B cell (primary cell): ENCODE measurements around the gene PNISR. TPM values are rescaled to one million over a fixed set of nuclear protein-coding genes. Genes with fewer than 3 reads are reported as not detected.
A peak's percentile ranks its signal among the peaks of the same experiment; 100 is the strongest.
"Not testable (repeated sequence)": the region's sequence is repeated elsewhere in the genome, so short reads cannot be mapped to it uniquely, and the experiment has no call there.

Experiments
- ATAC-seq: fragments of 200-7000 bp; cut with Tn5 transposase; one replicate; pipeline ENCODE4 v1.10.0; 2021; ENCODE audit warnings: low read depth, mild to moderate bottlenecking, moderate number of reproducible peaks, moderate library complexity
- CTCF ChIA-PET: fragments of 350-600 bp; sonication (Branson Sonifier 250); formaldehyde crosslinking; loops from one replicate; lab custom pipeline; 2021; ENCODE audit warnings: antibody characterized with exemption, inconsistent platforms; lab: Charles Lee
- POLR2A ChIA-PET: fragments of 350-600 bp; sonication (Branson Sonifier 250); formaldehyde crosslinking; loops from one replicate; lab custom pipeline; 2021; ENCODE audit warnings: antibody characterized with exemption; lab: Charles Lee
- DNase-seq: peaks from one replicate; pipeline ENCODE4 v3.0.0; 2013
- H2AFZ ChIP-seq: 2 replicates; pipeline ENCODE4 v1.6.1; 2012; ENCODE audit warnings: mild to moderate bottlenecking, low read depth, low read length; ENCODE audit not compliant: insufficient read depth, poor library complexity, severe bottlenecking
- H3K27ac ChIP-seq, 2 donors: 1 replicate in 1 of 2; 2 replicates in 1 of 2; pipeline ENCODE4 v1.5.1; 2012 to 2013; ENCODE audit warnings: low read length in 2 of 2, mild to moderate bottlenecking in 2 of 2, moderate library complexity in 1 of 2
- H3K27me3 ChIP-seq, 4 experiments: fragments of 200-600 bp in 1 of 4; sonication (generic) in 1 of 4; replicated peaks in 1 of 4; 1 replicate in 2 of 4; 2 replicates in 2 of 4; pipeline versions ENCODE4 v1.6.1 to v1.7.0; 2013 to 2016; ENCODE audit warnings: low read length in 3 of 4, mild to moderate bottlenecking in 2 of 4, mixed read lengths in 1 of 4, moderate library complexity in 1 of 4; ENCODE audit not compliant: insufficient read depth in 4 of 4, control insufficient read depth in 3 of 4; ENCODE audit errors: control extremely low read depth in 1 of 4
- H3K36me3 ChIP-seq, 2 experiments: replicated peaks in 1 of 2; 1 replicate in 1 of 2; 2 replicates in 1 of 2; pipeline versions ENCODE4 v1.6.1 to v1.7.1; 2013; ENCODE audit warnings: low read length in 1 of 2; ENCODE audit not compliant: insufficient read depth in 2 of 2, control insufficient read depth in 1 of 2; ENCODE audit errors: control extremely low read depth in 1 of 2, extremely low read depth in 1 of 2
- H3K4me1 ChIP-seq, 2 donors: fragments of 200-600 bp in 1 of 2; sonication (generic) in 1 of 2; 1 replicate in 1 of 2; 2 replicates in 1 of 2; pipeline versions ENCODE4 v1.5.1 to v1.6.1; 2013 to 2017; ENCODE audit warnings: low read length in 2 of 2; ENCODE audit not compliant: control insufficient read depth in 2 of 2, insufficient read depth in 2 of 2
- H3K4me2 ChIP-seq: replicated peaks from 2 replicates; pipeline ENCODE3; 2012; ENCODE audit warnings: mild to moderate bottlenecking, low read depth, low read length; ENCODE audit not compliant: poor library complexity, severe bottlenecking
- H3K4me3 ChIP-seq, 5 experiments: fragments of 200-600 bp in 1 of 5; sonication (generic) in 1 of 5; 1 replicate in 3 of 5; 2 replicates in 2 of 5; pipeline versions ENCODE4 v1.5.1 to v1.7.0; 2011 to 2016; ENCODE audit warnings: low read length in 4 of 5, mild to moderate bottlenecking in 4 of 5, low read depth in 2 of 5, control low read depth in 1 of 5, moderate library complexity in 1 of 5; ENCODE audit not compliant: insufficient read depth in 1 of 5; ENCODE audit errors: control extremely low read depth in 1 of 5, extremely low read depth in 1 of 5
- H3K79me2 ChIP-seq: fragments of 200-600 bp; sonication (generic); one replicate; pipeline ENCODE4 v1.6.0; 2016; ENCODE audit warnings: low read length; ENCODE audit not compliant: control insufficient read depth, insufficient read depth
- H3K9ac ChIP-seq: fragments of 200-600 bp; sonication (generic); 2 replicates; pipeline ENCODE4 v1.6.1; 2017; ENCODE audit warnings: mild to moderate bottlenecking, low read length, moderate library complexity
- H3K9me3 ChIP-seq, 3 donors: one replicate each; pipeline versions ENCODE4 v1.6.1 to v1.7.1; 2013; ENCODE audit warnings: low read length in 2 of 3; ENCODE audit not compliant: control insufficient read depth in 2 of 3, insufficient read depth in 1 of 3; ENCODE audit errors: control extremely low read depth in 1 of 3
- H4K20me1 ChIP-seq: 2 replicates; pipeline ENCODE4 v1.6.0; 2012; ENCODE audit warnings: mild to moderate bottlenecking, low read length; ENCODE audit not compliant: insufficient read depth, control insufficient read depth, poor library complexity, severe bottlenecking
- H3K27ac Mint-ChIP-seq: one replicate; pipeline ENCODE4 v1.8.0; 2021; ENCODE audit warnings: mixed read lengths
- H3K27me3 Mint-ChIP-seq: one replicate; pipeline ENCODE4 v1.8.0; 2021; ENCODE audit warnings: mixed read lengths
- H3K4me1 Mint-ChIP-seq: one replicate; pipeline ENCODE4 v1.8.0; 2021; ENCODE audit warnings: mixed read lengths
- H3K4me3 Mint-ChIP-seq: one replicate; pipeline ENCODE4 v1.8.0; 2021; ENCODE audit warnings: mixed read lengths
- H3K9me3 Mint-ChIP-seq: one replicate; pipeline ENCODE4 v1.8.0; 2022; ENCODE audit warnings: mixed read lengths; ENCODE audit not compliant: insufficient read depth
- CTCF ChIP-seq: fragments of 200-600 bp; IDR thresholded peaks from one replicate; pipeline ENCODE4 v1.8.0; 2022; ENCODE audit warnings: antibody characterized with exemption, mild to moderate bottlenecking
- EZH2 ChIP-seq: IDR thresholded peaks from 2 replicates; pipeline ENCODE4 v1.6.1; 2012; ENCODE audit warnings: borderline replicate concordance, low read depth, mild to moderate bottlenecking, moderate library complexity, low read length; ENCODE audit not compliant: insufficient read depth, poor library complexity, severe bottlenecking
- WGBS: methylation state at CpG from one replicate; pipeline ENCODE4 v1.1.5; 2013; ENCODE audit warnings: missing lambda C conversion rate; ENCODE audit not compliant: insufficient coverage; 5-methylcytosine and 5-hydroxymethylcytosine counted together
- intact Hi-C: fragments of 100-400 bp; cut with micrococcal nuclease; formaldehyde crosslinking; loops from one replicate; pipeline ENCODE4 v1.10.0; 2022
- polyA plus RNA-seq: library from polyadenylated mRNA; depleted of rRNA; stranded (reverse); fragments of >200 nt; gene quantifications from 2 replicates; pipeline ENCODE4 v1.2.3, GENCODE V29; 2012
- total RNA-seq, 2 donors: library from RNA; stranded (reverse); fragments of 120-200 nt in 1 of 2; gene quantifications; 1 replicate in 1 of 2; 2 replicates in 1 of 2; pipeline versions ENCODE4 v1.2.3 to v1.2.4, GENCODE V29; 2013 to 2022

PNISR gene
- total and polyA plus RNA-seq, 2 donors (not counting 1 experiment from before 2014, with no cell fraction given) = 84.5 to 403 TPM

GRCh38 chr6:99467509-99468106 lies 42.5 kb upstream of the PNISR start:
- Histone ChIP-seq H3K27me3 (no peaks in the 10 kb centered on the region), H3K27ac (no peak overlapping the region), H3K4me1 (no peaks in the 10 kb centered on the region), H4K20me1 (no peaks in the 10 kb centered on the region), H3K79me2 (no peaks in the 10 kb centered on the region), H3K9ac (no peak overlapping the region), H3K36me3 (peaks cover 0 to 5% of the 10 kb centered on the region in 2 experiments), H3K4me2 (no peak overlapping the region), H3K9me3 (no peaks in the 10 kb centered on the region), H2AFZ (no peak overlapping the region), H3K4me3 (no peak overlapping the region)
- Mint-ChIP-seq H3K27ac (no peak overlapping the region), H3K9me3 (no peaks in the 10 kb centered on the region), H3K4me3 (no peak overlapping the region), H3K4me1 (no peaks in the 10 kb centered on the region), H3K27me3 (no peaks in the 10 kb centered on the region)
- CTCF ChIA-PET = interaction anchor here (0.7 to 5.1 kb wide), 18 partner anchors 8 to 534 kb away, joined by 3 to 114 read pairs (median 4); no protein-coding TSS in a partner anchor
- ATAC-seq (peak; percentile 17), DNase-seq (peak; percentile 48)
- TF ChIP-seq CTCF (peak; percentile 92), EZH2 (no peak)
- WGBS = no CpG with 5 or more reads among the region's 3 CpGs
- intact Hi-C loops = loop anchor here (1.0 to 10.0 kb wide), 6 partner anchors 100 to 537 kb away; partner anchors contain the start of gene CCNC
- POLR2A ChIA-PET = no interaction called here

GRCh38 chr6:99459133-99459532 lies 34.0 kb upstream of the PNISR start:
- ATAC-seq, H3K9me3 ChIP-seq, H2AFZ ChIP-seq, H3K4me3 ChIP-seq, intact Hi-C loops, H4K20me1 ChIP-seq, H3K4me3 Mint-ChIP-seq, H3K79me2 ChIP-seq, H3K4me1 ChIP-seq, H3K27me3 ChIP-seq, POLR2A ChIA-PET, H3K4me2 ChIP-seq, DNase-seq, H3K27ac ChIP-seq, H3K36me3 ChIP-seq, H3K9me3 Mint-ChIP-seq, H3K4me1 Mint-ChIP-seq, H3K27ac Mint-ChIP-seq, H3K9ac ChIP-seq, H3K27me3 Mint-ChIP-seq: not testable (repeated sequence)
- WGBS = no CpG with 5 or more reads among the region's 2 CpGs
- CTCF ChIA-PET = interaction anchor here (1.1 to 1.2 kb wide), 2 partner anchors 8 to 14 kb away, joined by 3 to 4 read pairs; no protein-coding TSS in a partner anchor
